NCI-H345 treated with DMSO at 0.1 percent for 48 hours (cell line): ENCODE measurements around the gene PHF10.
"Not testable (repeated sequence)": the region's sequence is repeated elsewhere in the genome, so short reads cannot be mapped to it uniquely, and the experiment has no call there.

ENCODE experiments used
- DNase-seq: peaks from one replicate; lab custom pipeline; 2025; ENCODE audit not compliant: unreplicated experiment; lab: John Stamatoyannopoulos, UW

The PHF10 gene

DNA sequence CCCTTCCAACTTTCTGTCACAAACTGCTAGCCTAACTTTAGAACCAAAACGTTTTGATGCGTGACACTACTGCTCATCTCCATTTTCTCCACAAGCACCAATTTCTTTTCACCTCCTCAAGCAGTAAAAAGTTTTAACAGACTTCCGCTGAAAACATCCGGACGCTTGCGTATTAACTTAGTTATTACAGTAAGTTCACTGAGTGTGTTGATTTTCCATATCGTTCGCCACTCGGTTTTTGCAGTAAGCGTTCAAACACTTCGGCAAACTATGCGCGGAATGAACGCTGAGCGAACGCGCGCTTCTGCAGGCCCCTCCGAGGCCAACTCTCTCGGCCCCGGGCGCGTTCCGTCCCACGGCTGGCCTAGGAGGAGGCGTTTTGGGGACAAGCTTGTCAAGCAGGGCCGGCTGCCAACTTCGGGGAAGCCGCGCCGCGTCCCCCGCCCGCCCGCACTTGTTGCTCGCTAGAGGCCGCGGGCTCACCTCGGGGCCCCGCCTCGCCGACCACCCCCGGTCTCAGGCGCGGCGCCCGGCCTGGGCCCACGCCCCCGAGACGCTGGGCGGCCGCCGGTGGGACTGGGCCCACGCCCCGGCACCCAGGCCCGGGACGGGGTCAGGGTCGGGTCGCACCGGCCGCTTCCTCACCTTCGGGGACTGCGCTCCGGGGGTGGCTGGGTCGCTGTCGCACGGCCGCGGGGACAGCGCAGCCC is 945 bp downstream of the PHF10 start:
- no peak for DNase-seq

DNA sequence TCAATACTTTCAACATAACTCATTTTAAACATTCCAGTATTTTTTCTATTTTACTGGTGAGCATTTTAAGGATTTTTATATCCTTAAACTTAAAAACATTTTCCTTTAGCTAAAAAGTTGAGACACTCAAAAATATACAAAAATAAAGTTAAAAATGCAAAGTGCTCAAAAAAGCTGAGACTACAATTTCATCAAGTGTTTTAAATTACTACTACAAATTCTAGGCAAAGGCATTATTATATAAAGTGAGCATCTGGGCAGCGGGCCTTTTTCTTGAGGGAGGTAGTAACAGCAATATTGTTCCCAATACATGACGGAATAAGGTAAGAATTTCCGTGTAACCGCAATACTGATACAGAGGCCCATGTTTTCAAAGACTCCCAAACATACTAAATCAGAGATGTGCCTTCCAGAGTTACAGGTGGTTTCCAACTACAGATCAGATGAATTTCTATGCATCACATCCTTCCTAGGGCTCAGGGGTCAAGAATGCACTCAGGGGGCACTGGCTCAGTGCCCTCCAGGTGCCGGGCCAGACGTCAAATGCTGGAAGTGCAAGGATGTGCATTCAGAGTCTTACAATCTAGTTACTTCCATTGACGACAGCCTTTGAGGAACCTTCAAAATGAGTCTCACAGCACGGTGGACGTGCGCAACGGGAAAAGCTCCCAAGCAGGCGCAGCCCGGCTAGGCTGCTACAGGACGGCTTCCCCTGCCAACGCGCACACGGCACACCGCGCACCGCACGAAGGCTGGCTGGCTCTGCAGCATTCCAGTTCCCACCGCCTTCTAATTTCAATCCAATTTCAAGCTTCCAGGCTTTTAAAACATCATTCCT is 1.7 kb downstream of the PHF10 start:
- DNase-seq, result no peak

GRCh38 chr6:169720207-169720855 is 4.0 kb downstream of the PHF10 start:
- DNase-seq, result no peak

DNA sequence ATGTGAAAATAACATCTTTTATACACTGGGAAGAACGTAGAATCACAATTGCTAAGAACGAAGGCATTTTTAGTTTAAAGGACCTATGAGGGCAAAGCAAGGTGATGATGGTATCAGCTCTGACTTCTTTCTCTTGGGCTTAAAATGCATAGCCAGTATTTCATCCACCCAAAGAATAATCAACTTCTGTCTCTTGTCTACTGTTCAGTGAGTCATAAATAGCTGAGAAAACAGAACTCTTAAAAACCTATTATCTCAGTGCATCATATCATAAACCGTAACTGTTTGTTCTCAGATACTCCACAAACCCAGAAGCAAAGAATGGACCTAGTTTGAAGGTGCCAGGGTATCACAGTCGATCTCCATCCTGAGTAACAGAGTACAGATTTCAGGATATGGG is 5.2 kb downstream of the PHF10 start:
- no peak for DNase-seq

DNA sequence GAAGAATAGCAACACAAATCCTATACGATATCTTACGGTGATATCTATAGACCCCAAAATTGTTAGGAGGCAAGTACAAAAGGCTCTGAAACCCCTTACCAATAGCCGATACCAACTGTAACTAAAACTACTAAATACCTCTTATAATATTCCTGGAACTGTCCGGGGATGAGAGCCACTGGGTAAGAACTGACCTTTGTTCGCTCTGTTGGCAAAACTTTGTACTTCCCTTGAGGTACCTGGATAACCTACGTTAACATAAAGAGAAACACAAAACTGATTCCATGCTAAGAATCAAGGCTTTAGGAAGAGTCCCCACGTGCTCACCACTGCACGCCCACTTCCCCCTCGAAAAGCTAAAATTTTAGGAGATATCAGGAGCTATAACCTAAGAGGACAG is 9.7 kb downstream of the PHF10 start:
- no peak for DNase-seq

GRCh38 chr6:169714178-169714577 is 10.1 kb downstream of the PHF10 start:
- DNase-seq, result no peak

DNA sequence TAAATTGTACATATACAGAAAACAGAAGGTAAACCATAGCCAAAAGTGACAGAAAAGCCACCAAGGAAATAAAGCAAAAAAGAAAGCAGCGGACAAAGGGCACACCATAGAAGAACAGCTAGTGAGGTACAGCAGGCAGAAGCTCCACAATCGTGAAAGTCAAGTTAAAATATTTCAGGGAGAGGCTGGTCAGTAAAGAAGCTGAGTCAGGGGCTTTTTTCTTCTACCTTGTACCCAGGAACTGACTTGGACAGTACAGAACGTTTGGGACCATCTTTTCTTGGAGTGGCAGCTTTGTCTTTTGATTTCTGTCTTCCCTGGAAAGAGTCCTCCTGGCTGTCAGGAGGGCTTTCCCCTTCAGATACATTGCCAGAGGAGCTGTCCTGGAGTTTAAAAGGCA is 14.3 kb downstream of the PHF10 start:
- DNase-seq, result no peak

GRCh38 chr6:169709293-169709692 is 15.0 kb downstream of the PHF10 start:
- DNase-seq, result no peak

DNA sequence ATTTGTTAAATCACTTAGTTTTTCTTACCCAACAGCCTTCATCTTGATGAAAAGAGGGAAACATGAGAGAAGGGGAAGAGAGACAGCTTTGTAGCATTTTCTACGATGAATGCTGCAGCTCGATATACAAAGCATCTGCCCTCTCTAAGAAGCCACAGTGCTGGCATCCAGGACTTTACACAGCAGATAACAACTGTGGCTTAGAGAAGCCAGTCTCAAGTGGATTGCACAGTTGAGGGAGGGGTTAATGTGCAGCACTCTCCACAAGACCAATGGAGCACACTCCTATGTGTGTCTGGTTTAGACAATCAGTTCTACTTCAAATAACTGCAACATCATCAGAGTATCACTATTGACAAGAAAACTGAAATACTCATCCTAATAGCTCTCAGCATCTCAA is 16.5 kb downstream of the PHF10 start:
- no peak for DNase-seq

- DNase-seq, result no peak
Measured at GRCh38 chr6:169702840-169703246, 21.5 kb downstream of the PHF10 start.

DNA sequence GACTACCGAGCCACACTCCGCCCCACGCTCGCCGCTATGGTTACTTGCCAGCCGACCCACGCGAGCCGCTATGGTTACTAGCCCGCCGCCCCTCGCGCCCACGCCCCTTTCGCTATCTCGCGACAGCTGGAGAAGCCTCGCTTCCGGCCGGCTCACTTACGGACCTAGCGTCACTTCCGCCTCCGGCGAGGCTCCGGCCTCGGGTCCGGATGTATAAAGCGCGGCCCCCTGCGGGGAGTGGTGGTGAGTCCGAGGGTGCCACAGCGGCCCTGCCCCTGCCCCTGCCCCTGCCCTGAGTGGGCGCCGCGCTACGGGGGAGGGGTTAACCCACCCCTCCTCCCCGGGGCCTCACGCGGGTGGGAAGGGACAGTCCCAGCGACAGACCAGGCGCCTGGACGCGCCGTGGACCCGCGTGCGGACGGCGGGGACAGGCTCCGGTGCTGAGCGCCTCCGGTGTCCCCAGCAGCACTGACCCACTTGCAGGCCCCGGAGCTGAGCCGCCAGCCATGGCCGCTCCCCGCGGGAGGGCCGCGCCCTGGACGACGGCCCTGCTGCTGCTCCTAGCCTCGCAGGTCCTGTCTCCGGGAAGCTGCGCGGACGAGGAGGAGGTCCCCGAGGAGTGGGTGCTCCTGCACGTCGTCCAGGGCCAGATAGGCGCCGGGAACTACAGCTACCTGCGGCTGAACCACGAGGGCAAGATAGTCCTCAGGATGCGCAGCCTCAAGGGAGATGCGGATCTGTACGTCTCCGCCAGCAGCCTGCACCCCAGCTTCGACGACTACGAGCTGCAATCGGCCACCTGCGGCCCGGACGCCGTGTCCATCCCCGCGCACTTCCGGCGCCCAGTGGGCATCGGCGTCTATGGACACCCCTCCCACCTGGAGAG is 22.1 kb downstream of the PHF10 start, which contains the start of the genes C6orf120 and WDR27:
Gene C6orf120, plus strand, starts transcription at position 173 of the 886 bp plus-strand sequence. Its CDS starts 334 bp downstream, at position 507.
Gene WDR27, minus strand, starts transcription at position 76 of the 886 bp plus-strand sequence. CDS start 13,024 bp downstream, outside the sequence.
- DNase-seq, result peak; percentile 92

- no peak for DNase-seq
Measured at GRCh38 chr6:169701311-169701953, 22.9 kb downstream of the PHF10 start.

DNA sequence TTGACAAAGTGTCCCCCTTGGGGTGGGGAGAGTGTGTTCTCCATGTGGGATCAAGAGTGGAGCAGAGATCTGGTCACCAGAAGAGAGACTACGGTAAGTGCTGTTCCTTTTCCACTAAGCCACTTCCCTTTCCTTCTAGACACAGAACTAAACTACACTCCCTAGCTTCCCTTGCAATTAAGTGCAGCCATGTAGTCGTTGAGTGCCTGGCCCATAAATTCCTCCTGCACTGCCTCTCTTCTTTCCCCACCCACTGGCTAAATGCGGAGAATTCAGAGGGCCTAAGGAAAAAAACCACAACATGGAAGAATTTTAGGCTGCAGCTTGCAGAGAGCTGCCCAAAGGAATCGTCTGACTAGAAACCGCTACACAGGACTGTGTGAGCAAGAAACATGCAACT is 24.0 kb downstream of the PHF10 start:
- no peak for DNase-seq

DNA sequence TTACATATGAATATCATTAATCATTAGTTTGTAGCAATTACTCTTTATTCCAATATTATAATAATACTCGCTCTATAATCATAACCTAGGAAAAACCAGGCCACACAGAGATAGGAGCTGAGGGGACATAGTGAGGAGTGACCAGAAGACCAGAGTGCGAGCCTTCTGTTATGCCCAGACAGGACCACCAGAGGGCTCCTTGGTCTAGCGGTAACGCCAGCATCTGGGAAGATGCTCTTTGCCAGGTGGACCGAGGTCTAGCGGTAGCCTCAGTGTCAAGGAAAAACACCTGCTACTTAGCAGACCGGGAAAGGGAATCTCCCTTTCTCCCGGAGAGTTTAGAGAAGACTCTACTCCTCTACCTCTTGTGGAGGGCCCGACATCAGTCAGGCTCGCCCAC is 27.2 kb downstream of the PHF10 start:
- DNase-seq, result not testable (repeated sequence)

GRCh38 chr6:169695131-169695530 is 29.2 kb downstream of the PHF10 start:
- DNase-seq, result no peak

- DNase-seq, result no peak
Measured at GRCh38 chr6:169692516-169692915, 31.8 kb downstream of the PHF10 start.

GRCh38 chr6:169691260-169691659 is 33.0 kb downstream of the PHF10 start:
- DNase-seq, result no peak

DNA sequence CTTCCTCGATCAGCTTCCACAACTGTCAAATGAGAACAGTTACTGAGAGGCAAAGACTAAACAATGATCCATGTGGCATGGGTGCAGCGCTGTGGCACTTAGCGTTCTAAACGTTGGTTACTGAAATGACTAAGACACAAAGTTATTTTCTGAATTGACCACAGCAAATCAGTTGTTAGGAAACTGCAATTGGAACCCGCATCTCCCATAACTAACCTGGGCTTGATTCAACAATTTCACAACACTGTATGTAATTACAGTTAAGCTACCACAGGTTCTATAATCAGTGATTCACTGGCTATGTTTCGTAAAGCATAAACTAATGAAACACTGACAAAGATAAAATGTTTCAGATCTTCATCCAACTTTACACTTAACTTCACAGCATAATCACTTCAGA is 35.0 kb downstream of the PHF10 start:
- no peak for DNase-seq

- no peak for DNase-seq
Measured at GRCh38 chr6:169685860-169686259, 38.4 kb downstream of the PHF10 start.

- DNase-seq, result no peak
Measured at GRCh38 chr6:169684056-169684455, 40.2 kb downstream of the PHF10 start.
